Esophagus squamous epithelium (tissue), 5 donors: ENCODE data around the gene PTPDC1. TPM values are rescaled to one million over a fixed set of nuclear protein-coding genes. Genes with fewer than 3 reads are reported as not detected.

Experiments
- DNase-seq: peaks from one replicate; lab custom pipeline; 2025; lab: John Stamatoyannopoulos, UW
- H3K27ac ChIP-seq, 4 donors: fragments of 200-600 bp; sonication (generic); one replicate each; pipeline ENCODE4 v1.5.1; 2016 to 2019; ENCODE audit warnings: mild to moderate bottlenecking in 1 of 4
- H3K27me3 ChIP-seq, 4 donors: fragments of 200-600 bp; sonication (generic); 1 replicate in 3 of 4; 2 replicates in 1 of 4; pipeline versions ENCODE4 v1.5.1 to v1.6.0; 2017 to 2021; ENCODE audit warnings: antibody characterized with exemption in 1 of 4
- H3K36me3 ChIP-seq, 3 donors: fragments of 200-600 bp; sonication (generic); one replicate each; pipeline ENCODE4 v1.5.1; 2016 to 2019
- H3K4me1 ChIP-seq, 3 donors: fragments of 200-600 bp; sonication (generic); one replicate each; pipeline ENCODE4 v1.5.1; 2017 to 2019
- H3K4me3 ChIP-seq, 4 donors: fragments of 200-600 bp; sonication (generic); 1 replicate in 3 of 4; 2 replicates in 1 of 4; pipeline ENCODE4 v1.5.1; 2016 to 2019; ENCODE audit warnings: mild to moderate bottlenecking in 2 of 4, moderate library complexity in 1 of 4
- H3K9me3 ChIP-seq, 3 donors: fragments of 200-600 bp; sonication (generic); one replicate each; pipeline ENCODE4 v1.5.1; 2016 to 2019
- CTCF ChIP-seq, 6 experiments: fragments of 450-650 bp in 4 of 6; fragments of 200-600 bp in 2 of 6; sonication (generic) in 2 of 6; IDR thresholded peaks; one replicate each; pipeline ENCODE4 v1.5.1; 2016 to 2019; ENCODE audit warnings: antibody characterized with exemption in 6 of 6, mild to moderate bottlenecking in 4 of 6, moderate library complexity in 4 of 6
- POLR2A ChIP-seq, 4 donors: fragments of 450-650 bp; IDR thresholded peaks; one replicate each; pipeline ENCODE4 v1.6.1; 2017; ENCODE audit warnings: antibody characterized with exemption in 4 of 4, mild to moderate bottlenecking in 4 of 4, moderate library complexity in 3 of 4
- WGBS, 2 donors: methylation state at CpG; one replicate each; pipeline ENCODE4 v1.1.5; 2018; 5-methylcytosine and 5-hydroxymethylcytosine counted together
- intact Hi-C: fragments of 100-400 bp; cut with DNase I; formaldehyde crosslinking; loops from one replicate; pipeline ENCODE4 v1.15.0; 2022
- total RNA-seq, 4 donors: library from RNA; depleted of rRNA; stranded (reverse); fragments of >200 nt; gene quantifications; one replicate each; pipeline ENCODE4 v1.1.0, GENCODE V29; 2016
- donor health status: DM: yes; HTN: yes; CAD: no.

Gene PTPDC1
- 1 to 10 TPM; 2.1 to 8.2 (median 3.3) TPM for total RNA-seq

DNA sequence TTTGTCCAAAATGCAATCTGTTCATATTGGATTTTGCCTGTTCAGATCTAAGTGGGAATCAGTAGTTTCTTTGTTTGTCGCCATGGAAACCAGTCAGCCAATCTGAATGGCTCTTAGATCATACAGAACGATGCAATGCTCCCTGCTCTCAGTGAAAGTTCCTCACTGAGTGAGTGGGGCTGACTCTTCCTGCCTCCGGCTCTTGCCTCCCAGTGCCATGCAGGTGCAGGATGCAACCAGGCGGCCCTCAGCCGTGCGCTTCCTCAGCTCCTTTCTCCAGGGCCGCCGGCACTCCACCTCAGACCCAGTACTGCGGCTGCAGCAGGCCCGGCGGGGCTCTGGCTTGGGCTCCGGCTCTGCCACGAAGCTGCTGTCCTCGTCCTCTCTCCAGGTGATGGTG lies at the start of gene PTPDC1:
PTPDC1 (plus strand) TSS at position 151 of the 400 bp plus-strand sequence; CDS start at position 218, 67 bp downstream.
- no peak within 1 kb of the TSS for H3K27ac ChIP-seq

DNA sequence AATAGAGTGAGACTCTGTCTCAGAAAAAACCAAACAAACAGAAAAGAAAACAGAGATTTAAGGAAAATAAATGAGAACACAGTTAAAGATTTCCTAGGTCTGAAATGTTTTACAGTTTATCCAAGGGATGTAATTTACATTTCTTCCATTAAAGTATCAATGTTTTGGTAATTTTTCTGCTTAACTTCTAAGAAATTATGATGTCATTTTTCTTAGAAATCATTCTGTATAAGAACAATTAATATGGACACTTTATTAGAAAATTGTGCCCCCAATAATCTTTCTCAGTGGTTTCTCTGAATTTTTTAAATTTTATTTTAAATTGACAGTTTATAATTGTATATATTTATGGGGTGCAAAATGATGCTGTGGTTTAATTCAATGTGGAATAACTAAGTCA lies 49.8 kb upstream of the PTPDC1 start:
- no peak for DNase-seq
- H3K9me3 ChIP-seq = no peaks in the 10 kb centered on the region
- no peaks in the 10 kb centered on the region for H3K36me3 ChIP-seq
- no peak overlapping the region for H3K27ac ChIP-seq
- H3K4me1 ChIP-seq = peaks cover 0 to 26% (median 6%) of the 10 kb centered on the region in 3 donors
- intact Hi-C loops = no loop called here
- H3K27me3 ChIP-seq = no peaks in the 10 kb centered on the region
- no peak for TF ChIP-seq POLR2A (IDR thresholded peaks at IDR 0.05)
- no peak overlapping the region for H3K4me3 ChIP-seq

More for the DNA sequence above, at the start of gene PTPDC1:
- 79 to 80% methylated on average over 5 to 12 of the region's 14 CpGs for WGBS, 2 donors
- H3K27me3 ChIP-seq = no peaks in the 10 kb centered on the region
- H3K9me3 ChIP-seq = no peaks in the 10 kb centered on the region
- H3K4me1 ChIP-seq = peaks cover 0 to 30% (median 19%) of the 10 kb centered on the region in 3 donors
- intact Hi-C loops = no loop called here
- TF ChIP-seq POLR2A (IDR thresholded peaks at IDR 0.05) (no peak), CTCF (IDR thresholded peaks at IDR 0.05) (no peak)
- H3K4me3 ChIP-seq = no peak within 1 kb of the TSS
- no peak for DNase-seq
- H3K36me3 ChIP-seq = peaks cover 0 to 6% (median 0%) of the 10 kb centered on the region in 3 donors

GRCh38 chr9:94039786-94040185 lies 44.5 kb upstream of the PTPDC1 start:
- H3K4me3 ChIP-seq = no peak overlapping the region
- intact Hi-C loops = no loop called here
- DNase-seq = no peak
- H3K36me3 ChIP-seq = no peaks in the 10 kb centered on the region
- H3K27ac ChIP-seq = no peak overlapping the region
- no peaks in the 10 kb centered on the region for H3K9me3 ChIP-seq
- H3K27me3 ChIP-seq = no peaks in the 10 kb centered on the region
- H3K4me1 ChIP-seq = no peaks in the 10 kb centered on the region
- TF ChIP-seq CTCF (IDR thresholded peaks at IDR 0.05) (no peak), POLR2A (IDR thresholded peaks at IDR 0.05) (no peak)

- H3K4me1 ChIP-seq = no peaks in the 10 kb centered on the region
- H3K36me3 ChIP-seq = no peaks in the 10 kb centered on the region
- TF ChIP-seq POLR2A (IDR thresholded peaks at IDR 0.05) = no peak
- no peak for TF ChIP-seq CTCF (IDR thresholded peaks at IDR 0.05)
- no peaks in the 10 kb centered on the region for H3K9me3 ChIP-seq
- H3K4me3 ChIP-seq = no peak overlapping the region
- intact Hi-C loops = no loop called here
- no peaks in the 10 kb centered on the region for H3K27me3 ChIP-seq
- 63 to 73% methylated on average over 5 of the region's 5 CpGs for WGBS, 2 donors
- no peak for DNase-seq
- no peak overlapping the region for H3K27ac ChIP-seq
Measured at GRCh38 chr9:94042516-94043360, 41.5 kb upstream of the PTPDC1 start.

DNA sequence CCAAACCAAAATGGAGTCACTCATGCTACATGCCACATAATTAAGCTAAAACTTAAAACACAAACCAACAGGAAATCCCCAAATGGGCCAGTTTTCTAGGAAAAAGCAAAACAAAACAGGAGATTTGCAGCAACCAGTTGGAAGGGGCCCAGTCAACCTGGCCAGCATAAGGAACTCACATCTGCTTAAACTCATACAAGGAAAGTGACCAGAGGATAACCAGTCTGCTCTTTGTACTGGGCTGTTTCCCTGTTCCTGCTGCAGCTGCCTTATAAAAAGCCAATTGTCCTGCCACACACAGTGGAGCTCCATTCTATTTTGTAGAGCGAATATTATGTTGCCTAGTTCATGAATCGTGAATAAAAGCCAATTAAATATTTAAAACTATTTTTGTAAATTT lies 29.5 kb upstream of the PTPDC1 start:
- no peak for DNase-seq
- WGBS, 2 donors = 86 to 93% methylated on average over 2 of the region's 2 CpGs
- Histone ChIP-seq H3K36me3 (no peaks in the 10 kb centered on the region), H3K4me3 (no peak overlapping the region), H3K27me3 (no peaks in the 10 kb centered on the region), H3K9me3 (peaks cover 0 to 12% (median 7%) of the 10 kb centered on the region in 3 donors), H3K27ac (no peak overlapping the region), H3K4me1 (peaks cover 0 to 5% (median 0%) of the 10 kb centered on the region in 3 donors)
- intact Hi-C loops = no loop called here
- TF ChIP-seq CTCF (IDR thresholded peaks at IDR 0.05) (no peak), POLR2A (IDR thresholded peaks at IDR 0.05) (no peak)
